AG09309 (cell line): ENCODE results near the gene SNX22.
"Not testable (repeated sequence)": the region's sequence is repeated elsewhere in the genome, so short reads cannot be mapped to it uniquely, and the experiment has no call there.

Experiments used
- DNase-seq: peaks from one replicate; pipeline ENCODE4 v3.0.0-alpha.2; 2010; ENCODE audit warnings: low read depth
- H3K4me3 ChIP-seq: 2 replicates; pipeline ENCODE4 v1.5.1; 2011; ENCODE audit warnings: mild to moderate bottlenecking, low read depth, low read length, moderate library complexity; ENCODE audit not compliant: control insufficient read depth
- CTCF ChIP-seq: IDR thresholded peaks from 2 replicates; pipeline ENCODE4 v1.5.1; 2011; ENCODE audit warnings: mild to moderate bottlenecking, low read depth, low read length, inconsistent platforms; ENCODE audit not compliant: insufficient read depth, control insufficient read depth; ENCODE audit errors: missing control alignments

The SNX22 gene

GRCh38 chr15:64111679-64112050 is 39.9 kb upstream of the SNX22 start:
- no peak for DNase-seq
- H3K4me3 ChIP-seq = no peak overlapping the region
- TF ChIP-seq CTCF = no peak

GRCh38 chr15:64112073-64112772 is 39.3 kb upstream of the SNX22 start:
- TF ChIP-seq CTCF = no peak
- H3K4me3 ChIP-seq = no peak overlapping the region
- no peak for DNase-seq

GRCh38 chr15:64112904-64113303 is 38.6 kb upstream of the SNX22 start:
- DNase-seq = peak; percentile 69
- H3K4me3 ChIP-seq = no peak overlapping the region

GRCh38 chr15:64117759-64118487 is 33.6 kb upstream of the SNX22 start:
- no peak for DNase-seq
- no peak overlapping the region for H3K4me3 ChIP-seq
- TF ChIP-seq CTCF = no peak

More at GRCh38 chr15:64112904-64113303, 38.6 kb upstream of the SNX22 start:
- no peak for TF ChIP-seq CTCF

- DNase-seq, H3K4me3 ChIP-seq: not testable (repeated sequence)
Observed at GRCh38 chr15:64120322-64120721, 31.2 kb upstream of the SNX22 start.

- DNase-seq = no peak
- no peak overlapping the region for H3K4me3 ChIP-seq
- no peak for TF ChIP-seq CTCF
Observed at GRCh38 chr15:64121614-64122013, 29.9 kb upstream of the SNX22 start.

GRCh38 chr15:64122444-64122843 is 29.1 kb upstream of the SNX22 start:
- H3K4me3 ChIP-seq = no peak overlapping the region
- no peak for DNase-seq
- no peak for TF ChIP-seq CTCF
